Right lobe of liver (tissue), 6 donors: ENCODE measurements around the gene GFOD1. TPM values are rescaled to one million over a fixed set of nuclear protein-coding genes. Genes with fewer than 3 reads are reported as not detected.

Source experiments
- ATAC-seq, 4 donors: fragments of 200-7000 bp; cut with Tn5 transposase; one replicate each; pipeline ENCODE4 v1.9.1; 2020; ENCODE audit warnings: mild to moderate bottlenecking in 4 of 4, moderate library complexity in 4 of 4
- DNase-seq, 3 donors: peaks; one replicate each; pipeline ENCODE4 v3.0.0-alpha.2; 2020
- H3K27ac ChIP-seq, 3 donors: fragments of 200-600 bp; one replicate each; pipeline ENCODE4 v1.8.0; 2022
- H3K27me3 ChIP-seq, 2 donors: fragments of 200-600 bp; one replicate each; pipeline ENCODE4 v1.8.0; 2022
- H3K36me3 ChIP-seq, 4 donors: fragments of 200-600 bp; sonication (generic) in 1 of 4; one replicate each; pipeline versions ENCODE4 v1.5.1 to v1.8.0; 2017 to 2022; ENCODE audit warnings: control low read depth in 1 of 4
- H3K4me1 ChIP-seq, 4 donors: fragments of 200-600 bp; sonication (generic) in 1 of 4; one replicate each; pipeline versions ENCODE4 v1.5.1 to v1.8.0; 2017 to 2022; ENCODE audit warnings: control low read depth in 1 of 4
- H3K4me3 ChIP-seq, 3 donors: fragments of 200-600 bp; one replicate each; pipeline ENCODE4 v1.8.0; 2022
- H3K9me3 ChIP-seq, 4 donors: fragments of 200-600 bp; sonication (generic) in 1 of 4; one replicate each; pipeline versions ENCODE4 v1.5.1 to v1.8.0; 2017 to 2022; ENCODE audit warnings: control low read depth in 1 of 4
- CTCF ChIP-seq, 4 donors: fragments of 200-600 bp in 3 of 4; fragments of 450-650 bp in 1 of 4; IDR thresholded peaks; one replicate each; pipeline versions ENCODE4 v1.5.1 to v1.8.0; 2016 to 2022; ENCODE audit warnings: antibody characterized with exemption in 4 of 4, mild to moderate bottlenecking in 2 of 4
- POLR2A ChIP-seq: fragments of 450-650 bp; IDR thresholded peaks from one replicate; pipeline ENCODE4 v1.6.1; 2017; ENCODE audit warnings: antibody characterized with exemption, mild to moderate bottlenecking
- WGBS: methylation state at CpG from one replicate; pipeline ENCODE4 v1.1.6; 2018; ENCODE audit warnings: low coverage, low lambda C conversion rate; ENCODE audit not compliant: insufficient coverage; ENCODE audit errors: missing lambda C conversion rate; 5-methylcytosine and 5-hydroxymethylcytosine counted together
- intact Hi-C, 2 donors: fragments of 100-400 bp; cut with DNase I; formaldehyde crosslinking; loops; one replicate each; pipeline versions ENCODE4 v1.11.2 to v1.14.1; 2022
- total RNA-seq, 6 experiments: library from RNA; depleted of rRNA in 2 of 6; stranded (reverse); fragments of >200 nt in 2 of 6; fragmentation: NEBNext Ultra II Directional in 3 of 6; extraction: Animal tissue kit (Norgen Biotek cat#: 25700) in 3 of 6; gene quantifications; one replicate each; pipeline versions ENCODE4 v1.1.0 to v1.2.4, GENCODE V29; 2016 to 2023
- donor health status: DM: no; HTN: yes; CAD: no.
- donor health status: DM: no; HTN: no; CAD: no.
- donor health status: DM: no; HTN: no; CAD: no.
- donor health status: DM: no; HTN: yes; CAD: no.
- donor health status: DM: no; HTN: yes; CAD: no.

GFOD1 gene
- total RNA-seq, 6 experiments from 2014 or later, result 5.4 to 8.5 (median 7.5) TPM

- ATAC-seq (peak; percentile 46 to 66 (median 54)), DNase-seq (peak in 1 of 3 donors; percentile 72)
- Histone ChIP-seq H3K4me1 (peaks cover 0 to 52% (median 21%) of the 10 kb centered on the region in 4 donors), H3K4me3 (no peak overlapping the region), H3K36me3 (no peaks in the 10 kb centered on the region), H3K27ac (peak overlapping the region in 1 of 3 donors; percentile 56), H3K9me3 (no peaks in the 10 kb centered on the region), H3K27me3 (no peaks in the 10 kb centered on the region)
- no peak for TF ChIP-seq CTCF (IDR thresholded peaks at IDR 0.05)
- no peak for TF ChIP-seq POLR2A
- 17% methylated on average over 2 of the region's 2 CpGs for WGBS
- intact Hi-C loops, result loop anchor here in 1 of 2 donors (10.0 kb wide), 1 partner anchor 67 kb away; the partner anchor contains the start of gene GFOD1
These were observed 69.4 kb downstream of the GFOD1 start for GRCh38 chr6:13417954-13418353.

- no peaks in the 10 kb centered on the region for H3K36me3 ChIP-seq
- 54% methylated on average over 6 of the region's 6 CpGs for WGBS
- intact Hi-C loops, result loop anchor here in 1 of 2 donors (10.0 kb wide), 1 partner anchor 67 kb away; the partner anchor contains the start of gene GFOD1
- H3K27me3 ChIP-seq, result no peaks in the 10 kb centered on the region
- no peak for TF ChIP-seq CTCF (IDR thresholded peaks at IDR 0.05)
- no peak for TF ChIP-seq POLR2A
- H3K27ac ChIP-seq, result peak overlapping the region in 1 of 3 donors; percentile 56
- ATAC-seq, result peak in 3 of 4 donors; percentile 27 to 33 (median 29)
- DNase-seq, result no peak
- no peak overlapping the region for H3K4me3 ChIP-seq
- peaks cover 0 to 57% (median 24%) of the 10 kb centered on the region in 4 donors for H3K4me1 ChIP-seq
- H3K9me3 ChIP-seq, result no peaks in the 10 kb centered on the region
These were observed 70.0 kb downstream of the GFOD1 start for GRCh38 chr6:13417431-13417830.

- TF ChIP-seq POLR2A (no peak), CTCF (IDR thresholded peaks at IDR 0.05) (no peak)
- DNase-seq (no peak), ATAC-seq (no peak)
- intact Hi-C loops, result loop anchor here in 1 of 2 donors (10.0 kb wide), 1 partner anchor 70 kb away; the partner anchor contains the start of gene GFOD1
- H3K27me3 ChIP-seq, result no peaks in the 10 kb centered on the region
- H3K9me3 ChIP-seq, result no peaks in the 10 kb centered on the region
- H3K36me3 ChIP-seq, result no peaks in the 10 kb centered on the region
- WGBS, result 40% methylated on average over 3 of the region's 5 CpGs
- no peak overlapping the region for H3K4me3 ChIP-seq
- peaks cover 0 to 78% (median 27%) of the 10 kb centered on the region in 4 donors for H3K4me1 ChIP-seq
- H3K27ac ChIP-seq, result peak overlapping the region in 2 of 3 donors; percentile 59 to 92
These were observed 72.1 kb downstream of the GFOD1 start for GRCh38 chr6:13415283-13415682.

- ATAC-seq (peak; percentile 36 to 57 (median 50)), DNase-seq (peak; percentile 45 to 77 (median 70))
- no peaks in the 10 kb centered on the region for H3K36me3 ChIP-seq
- TF ChIP-seq CTCF (IDR thresholded peaks at IDR 0.05) (peak in 1 of 4 donors; percentile 37), POLR2A (no peak)
- WGBS, result 29% methylated on average over 6 of the region's 7 CpGs
- intact Hi-C loops, result loop anchor here in 1 of 2 donors (10.0 kb wide), 1 partner anchor 71 kb away; the partner anchor contains the start of gene GFOD1
- peaks cover 0 to 82% (median 33%) of the 10 kb centered on the region in 4 donors for H3K4me1 ChIP-seq
- no peaks in the 10 kb centered on the region for H3K27me3 ChIP-seq
- no peaks in the 10 kb centered on the region for H3K9me3 ChIP-seq
- H3K4me3 ChIP-seq, result no peak overlapping the region
- peak overlapping the region in 2 of 3 donors; percentile 59 to 92 for H3K27ac ChIP-seq
These were observed 73.4 kb downstream of the GFOD1 start for GRCh38 chr6:13413900-13414555.
